Activated CD8-positive, alpha-beta T cell treated with anti-CD3 and anti-CD28 coated beads for 36 hours (primary cell): ENCODE results near the gene GOLGA2. TPM values are rescaled to one million over a fixed set of nuclear protein-coding genes. Genes with fewer than 3 reads are reported as not detected.

Experiments
- ATAC-seq: fragments of 200-7000 bp; cut with Tn5 transposase; one replicate; pipeline ENCODE4 v1.10.0; 2021; ENCODE audit warnings: mild to moderate bottlenecking, moderate library complexity
- CTCF ChIA-PET: fragments of 350-600 bp; sonication (Branson Sonifier 250); formaldehyde crosslinking; loops from one replicate; lab custom pipeline; 2021; ENCODE audit warnings: antibody characterized with exemption; lab: Charles Lee
- POLR2A ChIA-PET: fragments of 350-600 bp; sonication (Branson Sonifier 250); formaldehyde crosslinking; loops from one replicate; lab custom pipeline; 2021; ENCODE audit warnings: antibody characterized with exemption; lab: Charles Lee
- DNase-seq: peaks from one replicate; pipeline ENCODE4 v3.0.0-alpha.2; 2020
- H3K27ac Mint-ChIP-seq: one replicate; pipeline ENCODE4 v1.8.0; 2021; ENCODE audit warnings: mild to moderate bottlenecking, mixed read lengths
- H3K27me3 Mint-ChIP-seq: one replicate; pipeline ENCODE4 v1.8.0; 2021; ENCODE audit warnings: mixed read lengths
- H3K36me3 Mint-ChIP-seq: one replicate; pipeline ENCODE4 v1.8.0; 2021; ENCODE audit warnings: low read depth, mixed read lengths
- H3K4me1 Mint-ChIP-seq: one replicate; pipeline ENCODE4 v1.8.0; 2021; ENCODE audit warnings: low read depth, mixed read lengths
- H3K4me3 Mint-ChIP-seq: one replicate; pipeline ENCODE4 v1.8.0; 2021; ENCODE audit warnings: mild to moderate bottlenecking, moderate library complexity, mixed read lengths
- H3K9me3 Mint-ChIP-seq: one replicate; pipeline ENCODE4 v1.8.0; 2021; ENCODE audit warnings: mixed read lengths
- CTCF ChIP-seq: fragments of 200-600 bp; IDR thresholded peaks from one replicate; pipeline ENCODE4 v1.8.0; 2022; ENCODE audit warnings: antibody characterized with exemption, mild to moderate bottlenecking
- intact Hi-C: fragments of 100-400 bp; cut with micrococcal nuclease; formaldehyde crosslinking; loops from one replicate; pipeline ENCODE4 v1.10.0; 2022
- total RNA-seq, 2 experiments: library from RNA; stranded (reverse); gene quantifications; one replicate each; pipeline ENCODE4 v1.2.3, GENCODE V29; 2021

The GOLGA2 gene
- total RNA-seq, 2 experiments from 2014 or later = 29.8 to 34.6 TPM

- DNase-seq (no peak), ATAC-seq (no peak)
- no peak overlapping the region for H3K4me3 Mint-ChIP-seq
- no peak overlapping the region for H3K27ac Mint-ChIP-seq
- ChIA-PET CTCF (interaction anchor here (1.1 kb wide), 1 partner anchor 24 kb away, joined by 4 read pairs; the partner anchor contains the start of gene CIZ1), POLR2A (interaction anchor here (1.2 to 1.9 kb wide), 2 partner anchors 8 to 164 kb away, joined by 3 to 4 read pairs; no protein-coding TSS in a partner anchor)
- peaks cover 2% of the 10 kb centered on the region for H3K27me3 Mint-ChIP-seq
- no peaks in the 10 kb centered on the region for H3K9me3 Mint-ChIP-seq
- intact Hi-C loops = no loop called here
- TF ChIP-seq CTCF = no peak
- H3K4me1 Mint-ChIP-seq = peaks cover 11% of the 10 kb centered on the region
- H3K36me3 Mint-ChIP-seq = no peaks in the 10 kb centered on the region
These were observed 61.0 kb downstream of the GOLGA2 start for GRCh38 chr9:128214571-128215490.

GRCh38 chr9:128213746-128214497, 61.9 kb downstream of the GOLGA2 start:
- H3K4me1 Mint-ChIP-seq = peaks cover 9% of the 10 kb centered on the region
- intact Hi-C loops = no loop called here

DNA sequence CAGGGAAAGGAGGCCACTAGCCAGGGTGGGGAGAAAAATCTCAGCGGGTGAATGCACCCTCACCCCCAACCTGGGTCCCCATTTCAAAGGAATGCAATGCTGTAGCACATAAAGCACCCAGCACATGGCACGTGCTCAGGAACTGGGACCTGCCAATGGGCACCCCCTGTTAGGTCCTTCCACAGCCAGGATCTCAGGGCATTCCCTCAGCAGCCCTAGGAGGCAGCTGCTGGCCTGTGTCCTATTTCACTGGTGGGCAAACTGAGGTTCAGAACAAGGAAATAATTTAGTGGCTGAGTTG, 63.9 kb downstream of the GOLGA2 start:
- ATAC-seq (no peak), DNase-seq (no peak)
- peaks cover 2% of the 10 kb centered on the region for H3K27me3 Mint-ChIP-seq
- H3K27ac Mint-ChIP-seq = no peak overlapping the region
- CTCF ChIA-PET = interaction anchor here (0.7 to 2.1 kb wide), 2 partner anchors 12 to 129 kb away, joined by 3 to 5 read pairs; no protein-coding TSS in a partner anchor
- H3K36me3 Mint-ChIP-seq = no peaks in the 10 kb centered on the region
- intact Hi-C loops = no loop called here
- H3K9me3 Mint-ChIP-seq = no peaks in the 10 kb centered on the region
- H3K4me1 Mint-ChIP-seq = no peaks in the 10 kb centered on the region
- no peak for TF ChIP-seq CTCF
- no peak overlapping the region for H3K4me3 Mint-ChIP-seq
- POLR2A ChIA-PET = no interaction called here

More at GRCh38 chr9:128213746-128214497, 61.9 kb downstream of the GOLGA2 start:
- no peak for DNase-seq
- TF ChIP-seq CTCF = no peak
- Mint-ChIP-seq H3K9me3 (no peaks in the 10 kb centered on the region), H3K27me3 (peaks cover 2% of the 10 kb centered on the region), H3K36me3 (no peaks in the 10 kb centered on the region), H3K27ac (no peak overlapping the region), H3K4me3 (no peak overlapping the region)
- no peak for ATAC-seq
- CTCF ChIA-PET = interaction anchor here (1.1 kb wide), 1 partner anchor 23 kb away, joined by 4 read pairs; the partner anchor contains the start of gene CIZ1
- POLR2A ChIA-PET = interaction anchor here (0.5 to 1.2 kb wide), 2 partner anchors 36 to 165 kb away, joined by 3 read pairs; no protein-coding TSS in a partner anchor

GRCh38 chr9:128211186-128211980, 64.4 kb downstream of the GOLGA2 start:
- ChIA-PET CTCF (interaction anchor here (2.1 kb wide), 1 partner anchor 11 kb away, joined by 5 read pairs; no protein-coding TSS in a partner anchor), POLR2A (no interaction called here)
- H3K9me3 Mint-ChIP-seq = no peaks in the 10 kb centered on the region
- TF ChIP-seq CTCF = no peak
- no peaks in the 10 kb centered on the region for H3K4me1 Mint-ChIP-seq
- intact Hi-C loops = no loop called here
- no peaks in the 10 kb centered on the region for H3K36me3 Mint-ChIP-seq
- no peak for ATAC-seq
- no peak for DNase-seq
- H3K4me3 Mint-ChIP-seq = no peak overlapping the region
- H3K27ac Mint-ChIP-seq = no peak overlapping the region
- H3K27me3 Mint-ChIP-seq = peaks cover 2% of the 10 kb centered on the region
